GM23338 (cell line): ENCODE measurements around the gene GLRX. TPM values are rescaled to one million over a fixed set of nuclear protein-coding genes. Genes with fewer than 3 reads are reported as not detected.

Experiments
- ATAC-seq: fragments of 200-7000 bp; cut with Tn5 transposase; 3 replicates; pipeline ENCODE4 v1.9.1; 2020
- DNase-seq: peaks from one replicate; pipeline ENCODE4 v3.0.0-alpha.2; 2015; ENCODE audit warnings: low spot score
- H2AFZ ChIP-seq: fragments of 200-600 bp; sonication (generic); 2 replicates; pipeline ENCODE4 v1.8.0; 2016; ENCODE audit warnings: antibody characterized with exemption, mild to moderate bottlenecking, moderate library complexity
- H3F3A ChIP-seq: fragments of 200-600 bp; sonication (generic); replicated peaks from 2 replicates; pipeline ENCODE4 v1.8.0; 2017; ENCODE audit warnings: antibody characterized with exemption, mixed run types, low read depth
- H3K27ac ChIP-seq: fragments of 200-600 bp; sonication (generic); 2 replicates; pipeline ENCODE4 v1.6.1; 2016; ENCODE audit warnings: low read depth
- H3K27me3 ChIP-seq: fragments of 200-600 bp; sonication (generic); 2 replicates; pipeline ENCODE4 v1.8.0; 2016; ENCODE audit warnings: mild to moderate bottlenecking, mixed run types, moderate library complexity; ENCODE audit not compliant: insufficient read depth
- H3K36me3 ChIP-seq: fragments of 200-600 bp; sonication (generic); 2 replicates; pipeline ENCODE4 v1.8.0; 2016; ENCODE audit warnings: mild to moderate bottlenecking; ENCODE audit not compliant: insufficient read depth
- H3K4me1 ChIP-seq: fragments of 200-600 bp; sonication (generic); 2 replicates; pipeline ENCODE4 v1.8.0; 2016; ENCODE audit warnings: mild to moderate bottlenecking, moderate library complexity; ENCODE audit not compliant: insufficient read depth
- H3K4me2 ChIP-seq: fragments of 200-600 bp; sonication (generic); 2 replicates; pipeline ENCODE4 v1.7.1; 2017; ENCODE audit warnings: mixed run types
- H3K4me3 ChIP-seq: fragments of 200-600 bp; sonication (generic); 2 replicates; pipeline ENCODE4 v1.6.1; 2016; ENCODE audit warnings: mixed run types
- H3K79me2 ChIP-seq: fragments of 200-600 bp; sonication (generic); replicated peaks from 2 replicates; pipeline ENCODE4 v1.8.0; 2017; ENCODE audit warnings: mild to moderate bottlenecking; ENCODE audit not compliant: insufficient read depth
- H3K9me2 ChIP-seq: fragments of 200-600 bp; sonication (generic); 2 replicates; pipeline ENCODE4 v1.8.0; 2017; ENCODE audit not compliant: insufficient read depth
- H4K20me1 ChIP-seq: fragments of 200-600 bp; sonication (generic); replicated peaks from 2 replicates; pipeline ENCODE4 v1.8.0; 2017; ENCODE audit warnings: mild to moderate bottlenecking; ENCODE audit not compliant: insufficient read depth
- H3K27ac Mint-ChIP-seq: 2 replicates; pipeline ENCODE4 v1.8.0; 2020; ENCODE audit warnings: inconsistent platforms, mild to moderate bottlenecking, moderate library complexity, mixed read lengths
- H3K27me3 Mint-ChIP-seq: 3 replicates; pipeline ENCODE4 v1.8.0; 2022; ENCODE audit warnings: low read depth, mild to moderate bottlenecking, moderate library complexity, mixed read lengths, inconsistent platforms; ENCODE audit not compliant: insufficient read depth, poor library complexity
- H3K36me3 Mint-ChIP-seq: 3 replicates; pipeline ENCODE4 v1.8.0; 2021; ENCODE audit warnings: low read depth, mild to moderate bottlenecking, inconsistent platforms, moderate library complexity, mixed read lengths
- H3K4me1 Mint-ChIP-seq: 3 replicates; pipeline ENCODE4 v1.8.0; 2020; ENCODE audit warnings: mild to moderate bottlenecking, inconsistent platforms, mixed read lengths
- H3K4me3 Mint-ChIP-seq: 3 replicates; pipeline ENCODE4 v1.8.0; 2021; ENCODE audit warnings: moderate library complexity, mild to moderate bottlenecking, inconsistent platforms, mixed read lengths
- H3K9me3 Mint-ChIP-seq: 3 replicates; pipeline ENCODE4 v1.8.0; 2020; ENCODE audit warnings: moderate library complexity, mild to moderate bottlenecking, inconsistent platforms, mixed read lengths
- CREB1 ChIP-seq: fragments of 250-450 bp; sonication (Bioruptor Pico); IDR thresholded peaks from 2 replicates; pipeline ENCODE4 v1.5.0; 2020; ENCODE audit warnings: low read depth, mild to moderate bottlenecking, moderate library complexity
- EZH2 ChIP-seq: fragments of 200-600 bp; sonication (generic); IDR thresholded peaks from one replicate; pipeline ENCODE4 v1.8.0; 2017; ENCODE audit warnings: antibody characterized with exemption, mild to moderate bottlenecking, low read depth; ENCODE audit not compliant: unreplicated experiment
- EZH2phosphoT487 ChIP-seq: fragments of 200-600 bp; sonication (generic); IDR thresholded peaks from one replicate; pipeline ENCODE4 v1.8.1; 2018; ENCODE audit warnings: antibody characterized with exemption; ENCODE audit not compliant: unreplicated experiment
- JUNB ChIP-seq: IDR thresholded peaks from one replicate; pipeline ENCODE4 v1.6.1; 2016; ENCODE audit warnings: antibody characterized with exemption; ENCODE audit not compliant: unreplicated experiment
- NANOG ChIP-seq: IDR thresholded peaks from 2 replicates; pipeline ENCODE4 v1.6.1; 2016; ENCODE audit warnings: antibody characterized with exemption, borderline replicate concordance
- POLR2AphosphoS5 ChIP-seq: IDR thresholded peaks from 2 replicates; pipeline ENCODE4 v1.6.1; 2016; ENCODE audit warnings: antibody characterized with exemption, low read depth
- STAT1 ChIP-seq: IDR thresholded peaks from one replicate; pipeline ENCODE4 v1.6.1; 2016; ENCODE audit warnings: antibody characterized with exemption; ENCODE audit not compliant: unreplicated experiment
- ZNF114 ChIP-seq: fragments of 250-450 bp; sonication (Bioruptor Pico); IDR thresholded peaks from 2 replicates; pipeline ENCODE4 v1.5.0; 2020; ENCODE audit warnings: mild to moderate bottlenecking, moderate library complexity
- ZNF331 ChIP-seq: fragments of 250-450 bp; sonication (Bioruptor Pico); IDR thresholded peaks from 2 replicates; pipeline ENCODE4 v1.5.0; 2020; ENCODE audit warnings: low read depth, mild to moderate bottlenecking, moderate library complexity
- polyA plus RNA-seq: library from polyadenylated mRNA; unstranded; fragments of >200 nt; fragmentation: Nextera tagmentation; extraction: Ambion mirVana; gene quantifications from 2 replicates; pipeline ENCODE4 v1.2.1, GENCODE V29; 2016
- total RNA-seq: library from RNA; depleted of rRNA; stranded (reverse); fragments of >200 nt; shearing (Covaris generic); gene quantifications from 2 replicates; pipeline ENCODE4 v1.2.3, GENCODE V29; 2014
- TF ChIP-seq, protein P1 (sequence below), 2 experiments: fragments of 200-600 bp in 1 of 2; sonication (generic) in 1 of 2; conservative IDR thresholded peaks; 2 replicates each; pipeline versions ENCODE4 v1.5.1 to v1.6.1; 2016 to 2017; ENCODE audit warnings: antibody characterized with exemption in 2 of 2, low read depth in 2 of 2, mild to moderate bottlenecking in 2 of 2, moderate library complexity in 1 of 2
- TF ChIP-seq, protein P2 (sequence below): IDR thresholded peaks from one replicate; pipeline ENCODE4 v1.6.1; 2018; ENCODE audit warnings: antibody characterized with exemption; ENCODE audit not compliant: unreplicated experiment
- TF ChIP-seq, protein P3 (sequence below): fragments of 250-450 bp; sonication (Bioruptor Pico); IDR thresholded peaks from 2 replicates; pipeline ENCODE4 v1.5.0; 2020; ENCODE audit warnings: mild to moderate bottlenecking, moderate library complexity
- TF ChIP-seq, protein P4 (sequence below): IDR thresholded peaks from 2 replicates; pipeline ENCODE4 v1.6.1; 2016; ENCODE audit warnings: antibody characterized with exemption

The GLRX gene
- total and polyA plus RNA-seq, 2 experiments from 2014 or later: 9.5 to 42.2 TPM

DNA sequence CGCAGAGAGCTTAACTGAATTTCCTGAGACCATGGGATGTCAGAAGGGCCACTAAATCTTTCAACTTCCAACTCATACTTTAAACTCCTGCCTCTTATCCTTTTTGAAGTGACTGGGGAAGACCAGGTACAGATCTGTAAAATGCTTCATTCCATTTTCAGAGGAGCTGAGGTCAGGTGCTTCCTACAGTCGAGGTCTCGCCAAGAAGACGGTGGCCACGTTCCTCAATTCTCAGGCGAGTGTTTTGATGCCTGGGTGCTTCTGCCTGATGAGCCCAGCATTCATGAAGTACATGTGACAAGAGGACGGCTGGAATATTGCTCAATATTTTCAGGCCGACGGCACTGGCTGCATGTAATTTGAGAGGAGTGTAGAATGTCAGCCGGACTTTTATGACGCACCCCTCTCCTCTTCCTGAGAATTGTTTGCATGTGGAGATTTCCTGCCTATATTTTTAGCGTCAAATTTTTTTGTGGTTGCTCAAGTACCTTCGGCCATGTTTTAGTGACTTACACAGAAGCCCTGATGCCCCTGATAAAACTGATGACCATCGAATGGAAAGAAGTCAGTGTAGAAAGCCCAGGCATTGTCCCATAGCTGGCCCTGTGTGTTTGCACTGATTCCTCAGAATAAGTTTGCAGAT lies 38.8 kb upstream of the GLRX start:
- no peak overlapping the region for H3K27ac Mint-ChIP-seq
- Histone ChIP-seq H3K27me3 (no peaks in the 10 kb centered on the region), H2AFZ (no peak overlapping the region), H3K27ac (no peak overlapping the region), H3K9me2 (no peaks in the 10 kb centered on the region), H4K20me1 (no peaks in the 10 kb centered on the region), H3K79me2 (no peaks in the 10 kb centered on the region), H3K36me3 (no peaks in the 10 kb centered on the region), H3K4me1 (no peaks in the 10 kb centered on the region; the same call in 1 of the 2 replicates), H3K4me2 (no peak overlapping the region), H3K4me3 (no peak overlapping the region), H3F3A (no peaks in the 10 kb centered on the region)
- H3K36me3 Mint-ChIP-seq: no peaks in the 10 kb centered on the region
- H3K27me3 Mint-ChIP-seq: peaks cover 7% of the 10 kb centered on the region
- no peak overlapping the region for H3K4me3 Mint-ChIP-seq
- ATAC-seq (no peak), DNase-seq (no peak)
- H3K9me3 Mint-ChIP-seq: no peaks in the 10 kb centered on the region
- TF ChIP-seq ZNF331: no peak
- TF ChIP-seq POLR2AphosphoS5: no peak
- TF ChIP-seq EZH2phosphoT487: no peak
- TF ChIP-seq, protein P1, sequence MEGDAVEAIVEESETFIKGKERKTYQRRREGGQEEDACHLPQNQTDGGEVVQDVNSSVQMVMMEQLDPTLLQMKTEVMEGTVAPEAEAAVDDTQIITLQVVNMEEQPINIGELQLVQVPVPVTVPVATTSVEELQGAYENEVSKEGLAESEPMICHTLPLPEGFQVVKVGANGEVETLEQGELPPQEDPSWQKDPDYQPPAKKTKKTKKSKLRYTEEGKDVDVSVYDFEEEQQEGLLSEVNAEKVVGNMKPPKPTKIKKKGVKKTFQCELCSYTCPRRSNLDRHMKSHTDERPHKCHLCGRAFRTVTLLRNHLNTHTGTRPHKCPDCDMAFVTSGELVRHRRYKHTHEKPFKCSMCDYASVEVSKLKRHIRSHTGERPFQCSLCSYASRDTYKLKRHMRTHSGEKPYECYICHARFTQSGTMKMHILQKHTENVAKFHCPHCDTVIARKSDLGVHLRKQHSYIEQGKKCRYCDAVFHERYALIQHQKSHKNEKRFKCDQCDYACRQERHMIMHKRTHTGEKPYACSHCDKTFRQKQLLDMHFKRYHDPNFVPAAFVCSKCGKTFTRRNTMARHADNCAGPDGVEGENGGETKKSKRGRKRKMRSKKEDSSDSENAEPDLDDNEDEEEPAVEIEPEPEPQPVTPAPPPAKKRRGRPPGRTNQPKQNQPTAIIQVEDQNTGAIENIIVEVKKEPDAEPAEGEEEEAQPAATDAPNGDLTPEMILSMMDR (conservative IDR thresholded peaks at IDR 0.05; ENCODE audit: low read depth in 2 of 2): no peak
- TF ChIP-seq EZH2: no peak
- no peak for TF ChIP-seq ZNF114 (CRISPR knock-in tag)
- TF ChIP-seq JUNB: no peak
- TF ChIP-seq CREB1: no peak
- TF ChIP-seq, protein P2, sequence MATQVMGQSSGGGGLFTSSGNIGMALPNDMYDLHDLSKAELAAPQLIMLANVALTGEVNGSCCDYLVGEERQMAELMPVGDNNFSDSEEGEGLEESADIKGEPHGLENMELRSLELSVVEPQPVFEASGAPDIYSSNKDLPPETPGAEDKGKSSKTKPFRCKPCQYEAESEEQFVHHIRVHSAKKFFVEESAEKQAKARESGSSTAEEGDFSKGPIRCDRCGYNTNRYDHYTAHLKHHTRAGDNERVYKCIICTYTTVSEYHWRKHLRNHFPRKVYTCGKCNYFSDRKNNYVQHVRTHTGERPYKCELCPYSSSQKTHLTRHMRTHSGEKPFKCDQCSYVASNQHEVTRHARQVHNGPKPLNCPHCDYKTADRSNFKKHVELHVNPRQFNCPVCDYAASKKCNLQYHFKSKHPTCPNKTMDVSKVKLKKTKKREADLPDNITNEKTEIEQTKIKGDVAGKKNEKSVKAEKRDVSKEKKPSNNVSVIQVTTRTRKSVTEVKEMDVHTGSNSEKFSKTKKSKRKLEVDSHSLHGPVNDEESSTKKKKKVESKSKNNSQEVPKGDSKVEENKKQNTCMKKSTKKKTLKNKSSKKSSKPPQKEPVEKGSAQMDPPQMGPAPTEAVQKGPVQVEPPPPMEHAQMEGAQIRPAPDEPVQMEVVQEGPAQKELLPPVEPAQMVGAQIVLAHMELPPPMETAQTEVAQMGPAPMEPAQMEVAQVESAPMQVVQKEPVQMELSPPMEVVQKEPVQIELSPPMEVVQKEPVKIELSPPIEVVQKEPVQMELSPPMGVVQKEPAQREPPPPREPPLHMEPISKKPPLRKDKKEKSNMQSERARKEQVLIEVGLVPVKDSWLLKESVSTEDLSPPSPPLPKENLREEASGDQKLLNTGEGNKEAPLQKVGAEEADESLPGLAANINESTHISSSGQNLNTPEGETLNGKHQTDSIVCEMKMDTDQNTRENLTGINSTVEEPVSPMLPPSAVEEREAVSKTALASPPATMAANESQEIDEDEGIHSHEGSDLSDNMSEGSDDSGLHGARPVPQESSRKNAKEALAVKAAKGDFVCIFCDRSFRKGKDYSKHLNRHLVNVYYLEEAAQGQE: no peak
- no peak for TF ChIP-seq STAT1
- TF ChIP-seq, protein P3, sequence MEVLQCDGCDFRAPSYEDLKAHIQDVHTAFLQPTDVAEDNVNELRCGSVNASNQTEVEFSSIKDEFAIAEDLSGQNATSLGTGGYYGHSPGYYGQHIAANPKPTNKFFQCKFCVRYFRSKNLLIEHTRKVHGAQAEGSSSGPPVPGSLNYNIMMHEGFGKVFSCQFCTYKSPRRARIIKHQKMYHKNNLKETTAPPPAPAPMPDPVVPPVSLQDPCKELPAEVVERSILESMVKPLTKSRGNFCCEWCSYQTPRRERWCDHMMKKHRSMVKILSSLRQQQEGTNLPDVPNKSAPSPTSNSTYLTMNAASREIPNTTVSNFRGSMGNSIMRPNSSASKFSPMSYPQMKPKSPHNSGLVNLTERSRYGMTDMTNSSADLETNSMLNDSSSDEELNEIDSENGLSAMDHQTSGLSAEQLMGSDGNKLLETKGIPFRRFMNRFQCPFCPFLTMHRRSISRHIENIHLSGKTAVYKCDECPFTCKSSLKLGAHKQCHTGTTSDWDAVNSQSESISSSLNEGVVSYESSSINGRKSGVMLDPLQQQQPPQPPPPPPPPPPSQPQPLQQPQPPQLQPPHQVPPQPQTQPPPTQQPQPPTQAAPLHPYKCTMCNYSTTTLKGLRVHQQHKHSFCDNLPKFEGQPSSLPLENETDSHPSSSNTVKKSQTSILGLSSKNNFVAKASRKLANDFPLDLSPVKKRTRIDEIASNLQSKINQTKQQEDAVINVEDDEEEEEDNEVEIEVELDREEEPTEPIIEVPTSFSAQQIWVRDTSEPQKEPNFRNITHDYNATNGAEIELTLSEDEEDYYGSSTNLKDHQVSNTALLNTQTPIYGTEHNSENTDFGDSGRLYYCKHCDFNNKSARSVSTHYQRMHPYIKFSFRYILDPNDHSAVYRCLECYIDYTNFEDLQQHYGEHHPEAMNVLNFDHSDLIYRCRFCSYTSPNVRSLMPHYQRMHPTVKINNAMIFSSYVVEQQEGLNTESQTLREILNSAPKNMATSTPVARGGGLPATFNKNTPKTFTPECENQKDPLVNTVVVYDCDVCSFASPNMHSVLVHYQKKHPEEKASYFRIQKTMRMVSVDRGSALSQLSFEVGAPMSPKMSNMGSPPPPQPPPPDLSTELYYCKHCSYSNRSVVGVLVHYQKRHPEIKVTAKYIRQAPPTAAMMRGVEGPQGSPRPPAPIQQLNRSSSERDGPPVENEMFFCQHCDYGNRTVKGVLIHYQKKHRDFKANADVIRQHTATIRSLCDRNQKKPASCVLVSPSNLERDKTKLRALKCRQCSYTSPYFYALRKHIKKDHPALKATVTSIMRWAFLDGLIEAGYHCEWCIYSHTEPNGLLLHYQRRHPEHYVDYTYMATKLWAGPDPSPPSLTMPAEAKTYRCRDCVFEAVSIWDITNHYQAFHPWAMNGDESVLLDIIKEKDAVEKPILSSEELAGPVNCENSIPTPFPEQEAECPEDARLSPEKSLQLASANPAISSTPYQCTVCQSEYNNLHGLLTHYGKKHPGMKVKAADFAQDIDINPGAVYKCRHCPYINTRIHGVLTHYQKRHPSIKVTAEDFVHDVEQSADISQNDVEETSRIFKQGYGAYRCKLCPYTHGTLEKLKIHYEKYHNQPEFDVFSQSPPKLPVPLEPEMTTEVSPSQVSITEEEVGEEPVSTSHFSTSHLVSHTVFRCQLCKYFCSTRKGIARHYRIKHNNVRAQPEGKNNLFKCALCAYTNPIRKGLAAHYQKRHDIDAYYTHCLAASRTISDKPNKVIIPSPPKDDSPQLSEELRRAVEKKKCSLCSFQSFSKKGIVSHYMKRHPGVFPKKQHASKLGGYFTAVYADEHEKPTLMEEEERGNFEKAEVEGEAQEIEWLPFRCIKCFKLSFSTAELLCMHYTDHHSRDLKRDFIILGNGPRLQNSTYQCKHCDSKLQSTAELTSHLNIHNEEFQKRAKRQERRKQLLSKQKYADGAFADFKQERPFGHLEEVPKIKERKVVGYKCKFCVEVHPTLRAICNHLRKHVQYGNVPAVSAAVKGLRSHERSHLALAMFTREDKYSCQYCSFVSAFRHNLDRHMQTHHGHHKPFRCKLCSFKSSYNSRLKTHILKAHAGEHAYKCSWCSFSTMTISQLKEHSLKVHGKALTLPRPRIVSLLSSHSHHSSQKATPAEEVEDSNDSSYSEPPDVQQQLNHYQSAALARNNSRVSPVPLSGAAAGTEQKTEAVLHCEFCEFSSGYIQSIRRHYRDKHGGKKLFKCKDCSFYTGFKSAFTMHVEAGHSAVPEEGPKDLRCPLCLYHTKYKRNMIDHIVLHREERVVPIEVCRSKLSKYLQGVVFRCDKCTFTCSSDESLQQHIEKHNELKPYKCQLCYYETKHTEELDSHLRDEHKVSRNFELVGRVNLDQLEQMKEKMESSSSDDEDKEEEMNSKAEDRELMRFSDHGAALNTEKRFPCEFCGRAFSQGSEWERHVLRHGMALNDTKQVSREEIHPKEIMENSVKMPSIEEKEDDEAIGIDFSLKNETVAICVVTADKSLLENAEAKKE (CRISPR knock-in tag): no peak
- TF ChIP-seq NANOG: no peak
- TF ChIP-seq, protein P4, sequence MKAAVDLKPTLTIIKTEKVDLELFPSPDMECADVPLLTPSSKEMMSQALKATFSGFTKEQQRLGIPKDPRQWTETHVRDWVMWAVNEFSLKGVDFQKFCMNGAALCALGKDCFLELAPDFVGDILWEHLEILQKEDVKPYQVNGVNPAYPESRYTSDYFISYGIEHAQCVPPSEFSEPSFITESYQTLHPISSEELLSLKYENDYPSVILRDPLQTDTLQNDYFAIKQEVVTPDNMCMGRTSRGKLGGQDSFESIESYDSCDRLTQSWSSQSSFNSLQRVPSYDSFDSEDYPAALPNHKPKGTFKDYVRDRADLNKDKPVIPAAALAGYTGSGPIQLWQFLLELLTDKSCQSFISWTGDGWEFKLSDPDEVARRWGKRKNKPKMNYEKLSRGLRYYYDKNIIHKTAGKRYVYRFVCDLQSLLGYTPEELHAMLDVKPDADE: no peak
- peaks cover 24% of the 10 kb centered on the region for H3K4me1 Mint-ChIP-seq
